ENCODE results near the gene TNN. TPM values are rescaled to one million over a fixed set of nuclear protein-coding genes. Genes with fewer than 3 reads are reported as not detected.

The TNN gene
- total RNA-seq, 1 donor from 2014 or later, result 0.11 TPM

DNA sequence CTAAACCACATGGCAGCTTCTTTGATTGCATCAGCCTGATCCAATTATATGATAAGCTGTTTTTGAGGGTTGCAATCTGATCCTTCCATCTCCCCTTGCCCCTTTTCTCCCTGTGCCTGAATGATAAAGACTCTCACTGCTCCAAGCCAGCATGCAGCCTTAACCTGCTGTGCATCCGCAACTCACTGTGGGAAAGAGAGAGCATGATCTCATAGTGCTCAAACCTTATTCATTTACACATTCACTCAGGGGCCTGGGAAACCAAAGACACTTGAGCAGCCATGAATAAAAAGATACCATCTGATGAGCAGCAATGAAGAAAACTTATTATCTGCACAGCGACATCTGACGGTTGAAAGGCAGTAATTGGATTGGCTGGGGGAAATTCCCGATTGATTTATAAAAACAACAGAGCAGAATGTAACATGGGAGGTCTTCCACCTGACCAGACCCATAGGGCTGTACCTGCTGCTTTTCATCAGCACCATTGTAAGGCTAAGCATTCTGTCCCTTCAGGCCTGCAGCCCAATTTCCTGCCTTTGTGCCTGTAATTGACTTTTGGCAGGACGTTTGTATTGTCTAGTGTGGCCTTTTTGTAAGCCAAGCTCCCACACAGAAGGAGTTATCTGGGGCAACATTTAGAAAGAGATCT lies 62.5 kb downstream of the TNN start:
- no peak overlapping the region for H3K4me3 ChIP-seq
- H3K27me3 ChIP-seq, result no peaks in the 10 kb centered on the region
- H3K36me3 ChIP-seq, result no peaks in the 10 kb centered on the region
- intact Hi-C loops (cut with DNase I), result loop anchor here (10.0 kb wide), 1 partner anchor 355 kb away; no protein-coding TSS in a partner anchor
- no peaks in the 10 kb centered on the region for H3K9me3 ChIP-seq
- DNase-seq (ENCODE audit: low spot score in 2 of 2), result no peak
- peaks cover 0 to 7% of the 10 kb centered on the region in 2 donors for H3K4me1 ChIP-seq
- H3K27ac ChIP-seq, result no peak overlapping the region
- TF ChIP-seq CTCF (IDR thresholded peaks at IDR 0.05), result no peak

- no peak for TF ChIP-seq CTCF (IDR thresholded peaks at IDR 0.05)
- DNase-seq (ENCODE audit: low spot score in 2 of 2), result no peak
- intact Hi-C loops (cut with DNase I), result no loop called here
- no peaks in the 10 kb centered on the region for H3K9me3 ChIP-seq
- no peaks in the 10 kb centered on the region for H3K27me3 ChIP-seq
- H3K36me3 ChIP-seq, result no peaks in the 10 kb centered on the region
- no peak overlapping the region for H3K27ac ChIP-seq
- peaks cover 0 to 7% of the 10 kb centered on the region in 2 donors for H3K4me1 ChIP-seq
- H3K4me3 ChIP-seq, result no peak overlapping the region
Measured at GRCh38 chr1:175130649-175131045, 63.0 kb downstream of the TNN start.

GRCh38 chr1:175131095-175131494 lies 63.5 kb downstream of the TNN start:
- no peak overlapping the region for H3K27ac ChIP-seq
- no peaks in the 10 kb centered on the region for H3K36me3 ChIP-seq
- intact Hi-C loops (cut with DNase I), result no loop called here
- H3K4me1 ChIP-seq, result peaks cover 0 to 7% of the 10 kb centered on the region in 2 donors
- DNase-seq (ENCODE audit: low spot score in 2 of 2), result no peak
- no peak for TF ChIP-seq CTCF (IDR thresholded peaks at IDR 0.05)
- no peaks in the 10 kb centered on the region for H3K27me3 ChIP-seq
- H3K9me3 ChIP-seq, result no peaks in the 10 kb centered on the region
- no peak overlapping the region for H3K4me3 ChIP-seq

DNA sequence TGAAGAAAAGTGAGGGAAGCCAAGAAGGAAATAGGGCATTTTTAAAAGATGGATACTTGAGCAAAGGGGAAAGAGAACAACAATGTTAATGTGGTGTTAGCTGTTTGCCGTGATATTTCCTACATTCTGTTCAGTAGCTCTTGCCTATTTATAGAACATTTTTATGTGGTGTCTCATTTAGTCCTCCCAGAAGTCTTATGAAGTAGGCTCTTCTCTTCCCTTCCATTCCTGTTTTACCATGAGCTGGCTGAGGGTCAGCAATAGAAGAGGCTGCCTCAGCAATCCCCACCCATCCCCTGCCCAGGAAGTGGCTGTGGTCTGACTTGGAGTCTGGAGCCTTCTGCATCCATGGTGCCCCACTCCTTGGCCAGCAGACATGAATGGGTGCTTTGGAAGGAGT lies 64.8 kb downstream of the TNN start:
- no peak for DNase-seq (ENCODE audit: low spot score in 2 of 2)
- intact Hi-C loops (cut with DNase I), result no loop called here
- Histone ChIP-seq H3K4me3 (no peak overlapping the region), H3K36me3 (no peaks in the 10 kb centered on the region), H3K27me3 (no peaks in the 10 kb centered on the region), H3K9me3 (no peaks in the 10 kb centered on the region), H3K27ac (no peak overlapping the region), H3K4me1 (peaks cover 0 to 7% of the 10 kb centered on the region in 2 donors)
- no peak for TF ChIP-seq CTCF (IDR thresholded peaks at IDR 0.05)

GRCh38 chr1:175133673-175134435 lies 66.2 kb downstream of the TNN start:
- no peak for DNase-seq (ENCODE audit: low spot score in 2 of 2)
- intact Hi-C loops (cut with DNase I), result no loop called here

More at GRCh38 chr1:175133673-175134435, 66.2 kb downstream of the TNN start:
- no peaks in the 10 kb centered on the region for H3K9me3 ChIP-seq
- TF ChIP-seq CTCF (IDR thresholded peaks at IDR 0.05), result no peak
- no peaks in the 10 kb centered on the region for H3K27me3 ChIP-seq
- peaks cover 0 to 7% of the 10 kb centered on the region in 2 donors for H3K4me1 ChIP-seq
- no peak overlapping the region for H3K27ac ChIP-seq
- no peaks in the 10 kb centered on the region for H3K36me3 ChIP-seq
- no peak overlapping the region for H3K4me3 ChIP-seq
